Central memory CD4-positive, alpha-beta T cell (primary cell): ENCODE data around the gene RPS2.
"Not testable (repeated sequence)": the region's sequence is repeated elsewhere in the genome, so short reads cannot be mapped to it uniquely, and the experiment has no call there.

Experiments
- DNase-seq: peaks from one replicate; pipeline ENCODE4 v3.0.0; 2022
- total RNA-seq, 3 experiments: gene quantifications; one replicate each; lab custom pipeline; 2026; lab: John Stamatoyannopoulos, UW

RPS2 gene
- total RNA-seq, result 768 to 1,768 (median 1,747) reads per million in 3 experiments

- DNase-seq, result peak; percentile 98
These were observed at the start of gene RPS2 for GRCh38 chr16:1964506-1965395. Gene RPS2, minus strand, starts transcription at chr16:1964826. Its CDS starts 201 bp downstream, at chr16:1964625.

- DNase-seq, result no peak
These were observed 48.9 kb upstream of the RPS2 start for GRCh38 chr16:2013527-2013926.

- DNase-seq, result not testable (repeated sequence)
These were observed 47.1 kb upstream of the RPS2 start for GRCh38 chr16:2011726-2012125.

GRCh38 chr16:2009791-2010510 is 45.3 kb upstream of the RPS2 start, which contains the start of gene ZNF598:
Gene ZNF598, minus strand, starts transcription at chr16:2009821.
- DNase-seq, result peak; percentile 75

- no peak for DNase-seq
These were observed 44.6 kb upstream of the RPS2 start for GRCh38 chr16:2009164-2009711.

GRCh38 chr16:2008631-2009163 is 44.1 kb upstream of the RPS2 start:
- no peak for DNase-seq

DNA sequence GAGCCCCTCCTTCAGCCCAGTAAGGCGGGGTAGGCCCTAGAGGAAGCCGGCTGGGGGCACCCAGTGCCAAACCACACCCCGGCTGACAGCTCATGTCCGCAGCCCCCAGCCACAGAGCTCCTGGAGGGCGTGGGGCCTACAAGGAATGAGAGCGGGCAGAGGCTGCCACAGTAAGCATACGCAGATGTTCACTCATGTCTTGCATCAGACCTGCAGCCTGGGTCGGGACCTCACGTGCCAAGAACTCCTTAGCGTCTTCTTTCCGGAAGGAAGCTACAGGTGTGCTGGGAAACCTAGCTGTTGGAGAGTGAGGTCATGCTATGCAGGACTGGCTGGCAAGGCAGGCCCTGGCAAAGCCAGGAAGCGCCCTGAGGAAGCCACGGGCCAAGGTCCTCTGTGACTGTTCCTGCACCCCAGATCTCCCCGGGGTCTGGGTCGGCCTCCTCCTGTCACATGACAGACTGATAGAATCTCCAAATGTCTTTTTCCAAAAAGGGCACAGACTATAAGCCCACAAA is 43.4 kb upstream of the RPS2 start:
- DNase-seq, result no peak

DNA sequence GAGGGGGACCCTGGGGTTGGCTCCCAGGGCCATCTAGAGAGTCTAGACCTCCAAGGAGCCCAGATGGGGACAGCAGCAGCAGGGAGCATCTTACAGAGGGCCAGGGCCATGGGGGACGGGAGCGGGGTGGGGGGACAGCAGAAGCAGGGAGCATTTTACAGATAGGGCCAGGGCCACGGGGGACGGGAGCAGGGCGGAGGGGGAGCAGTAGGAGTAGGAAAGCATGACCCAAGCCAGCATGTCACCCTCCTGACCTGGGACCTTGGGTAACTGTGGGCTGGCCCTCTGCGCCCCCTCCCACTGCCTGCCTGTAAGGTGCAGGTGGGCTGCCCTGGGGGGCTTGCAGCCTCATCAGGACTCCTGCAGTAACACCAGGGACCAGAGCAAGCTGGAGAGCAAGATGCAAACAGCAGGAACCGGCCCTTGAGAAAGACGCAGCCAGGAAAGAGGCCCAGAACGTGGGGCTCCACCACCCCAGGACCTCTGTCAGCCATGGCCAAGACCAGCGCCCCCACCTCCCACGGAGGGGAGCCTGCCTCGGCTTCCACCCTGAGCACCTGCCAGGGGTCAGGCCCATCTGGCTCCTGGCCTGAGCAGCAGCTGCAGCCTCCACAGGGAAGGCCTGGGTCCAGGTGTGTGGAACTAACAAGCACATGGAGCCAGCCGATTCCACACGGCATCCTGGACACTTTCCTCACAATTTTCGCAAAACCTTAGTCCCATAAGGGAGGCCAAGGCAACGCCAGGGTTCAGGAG is 42.6 kb upstream of the RPS2 start:
- DNase-seq, result no peak

- no peak for DNase-seq
These were observed 41.7 kb upstream of the RPS2 start for GRCh38 chr16:2006317-2006716.

DNA sequence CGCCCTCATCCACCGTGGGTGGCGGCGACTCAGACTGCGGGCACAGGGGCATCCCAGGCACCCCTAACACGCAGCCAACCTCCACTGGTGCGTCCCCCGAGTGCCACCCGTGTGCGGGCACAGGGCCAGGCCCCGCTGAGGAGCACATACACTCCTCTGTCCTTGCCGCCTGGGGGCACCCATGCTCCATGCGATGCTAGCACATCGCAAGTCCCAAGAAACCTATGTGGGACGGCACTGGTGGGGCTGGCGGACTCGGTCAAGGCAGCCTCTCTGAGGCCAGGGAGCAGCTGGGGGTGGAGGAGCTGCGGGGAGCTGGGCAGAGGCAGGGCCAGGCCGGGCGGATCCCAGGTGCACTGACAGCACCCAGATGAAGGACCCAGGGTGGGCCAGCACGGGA is 41.0 kb upstream of the RPS2 start:
- DNase-seq, result no peak

GRCh38 chr16:2004795-2005517 is 40.3 kb upstream of the RPS2 start:
- no peak for DNase-seq

GRCh38 chr16:2003827-2004641 is 39.4 kb upstream of the RPS2 start:
- DNase-seq, result peak; percentile 81

- DNase-seq, result no peak
These were observed 38.7 kb upstream of the RPS2 start for GRCh38 chr16:2003231-2003826.

GRCh38 chr16:2002406-2003230 is 38.0 kb upstream of the RPS2 start:
- no peak for DNase-seq

DNA sequence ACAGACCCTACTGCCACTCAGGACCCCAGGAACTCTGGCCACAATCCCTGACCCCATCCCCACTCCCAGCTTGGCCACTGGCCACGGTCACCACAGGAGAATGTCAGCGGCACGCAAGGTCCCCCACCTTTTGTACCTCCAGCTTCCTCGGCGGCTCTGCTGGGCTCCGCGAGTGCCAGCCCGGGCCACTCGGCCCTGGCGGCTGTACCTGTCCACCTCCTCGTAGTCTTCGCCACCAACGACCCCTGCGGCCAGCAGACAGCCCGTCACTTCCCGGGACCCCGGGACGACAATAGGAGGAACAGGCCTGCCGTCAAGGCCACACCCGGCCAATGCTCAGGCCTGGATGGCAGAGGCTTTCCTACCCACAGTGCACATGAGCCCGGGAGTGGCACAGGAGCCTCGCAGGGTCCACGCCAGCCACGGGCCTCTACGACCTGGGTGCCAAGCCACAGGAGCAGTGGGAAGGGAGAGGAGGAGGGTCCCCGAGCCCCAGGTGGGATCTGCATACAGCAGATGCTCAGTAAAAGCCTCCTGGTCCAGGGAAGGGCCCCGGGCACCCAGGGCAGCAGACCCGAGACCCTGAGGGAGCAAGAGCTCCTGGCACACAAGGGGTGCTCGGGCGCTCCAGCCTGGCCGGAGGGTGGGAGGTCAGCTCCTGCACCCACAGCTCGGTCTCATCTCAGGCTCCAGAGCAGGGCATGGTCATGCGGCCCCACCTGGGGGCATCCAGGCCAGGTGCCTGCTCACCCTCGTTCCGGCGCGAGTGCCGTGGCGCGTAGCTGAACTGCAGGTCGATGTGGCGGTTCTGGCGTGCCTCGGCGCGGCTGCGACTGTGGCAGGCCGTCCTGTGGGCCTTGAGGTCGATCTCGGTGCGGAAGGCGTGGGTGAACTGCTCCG is 37.1 kb upstream of the RPS2 start:
- no peak for DNase-seq

DNA sequence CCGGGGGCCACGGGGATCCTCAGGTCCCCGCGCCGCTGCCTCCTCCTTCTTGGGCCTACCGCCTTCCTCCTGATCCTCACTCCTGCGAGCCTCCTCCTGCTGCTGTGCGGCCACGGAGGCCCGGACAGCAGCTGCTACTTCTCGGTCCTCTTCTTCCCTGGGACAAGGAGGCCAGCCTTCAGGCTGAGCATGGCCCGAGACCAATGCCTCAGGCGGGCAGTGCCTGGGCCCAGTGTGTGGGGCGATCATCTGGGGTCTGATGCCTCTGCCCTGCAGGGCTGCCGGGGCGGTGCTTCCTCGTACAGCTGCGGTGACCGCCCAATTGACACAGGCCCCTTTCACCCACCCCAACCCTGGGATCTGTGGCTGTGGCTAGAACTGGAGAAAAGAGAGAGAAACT is 36.4 kb upstream of the RPS2 start:
- DNase-seq, result no peak

- no peak for DNase-seq
These were observed 35.4 kb upstream of the RPS2 start for GRCh38 chr16:1999866-2000514.
